DND-41 (cell line): ENCODE data around the gene COL8A2.

ENCODE experiments used
- ATAC-seq: fragments of 200-7000 bp; cut with Tn5 transposase; 3 replicates; pipeline ENCODE4 v1.9.1; 2021; ENCODE audit warnings: low read depth; ENCODE audit not compliant: insufficient read depth
- DNase-seq: peaks from one replicate; pipeline ENCODE4 v3.0.0-alpha.2; 2020
- H2AFZ ChIP-seq: 2 replicates; pipeline ENCODE4 v1.6.0; 2012; ENCODE audit warnings: low read depth, low read length
- H3K27ac ChIP-seq: 2 replicates; pipeline ENCODE4 v1.5.1; 2012; ENCODE audit warnings: low read length, inconsistent platforms
- H3K27me3 ChIP-seq: fragments of 200-600 bp; sonication (generic); 2 replicates; pipeline ENCODE4 v1.6.0; 2012; ENCODE audit warnings: low read length, mild to moderate bottlenecking, inconsistent platforms; ENCODE audit not compliant: insufficient read depth, poor library complexity
- H3K36me3 ChIP-seq: 2 replicates; pipeline ENCODE4 v1.5.1; 2012; ENCODE audit warnings: low read length, inconsistent platforms; ENCODE audit not compliant: insufficient read depth
- H3K4me1 ChIP-seq: 2 replicates; pipeline ENCODE4 v1.5.1; 2012; ENCODE audit warnings: mild to moderate bottlenecking, low read length; ENCODE audit not compliant: insufficient read depth
- H3K4me2 ChIP-seq: 2 replicates; pipeline ENCODE4 v1.6.0; 2012; ENCODE audit warnings: mild to moderate bottlenecking, moderate library complexity, low read length, inconsistent platforms; ENCODE audit not compliant: insufficient read depth
- H3K4me3 ChIP-seq, 2 experiments: fragments of 200-600 bp in 1 of 2; shearing (Covaris generic) in 1 of 2; 2 replicates each; pipeline ENCODE4 v1.5.1; 2012 to 2016; ENCODE audit warnings: inconsistent platforms in 2 of 2, low read length in 2 of 2, mild to moderate bottlenecking in 2 of 2, low read depth in 1 of 2, moderate library complexity in 1 of 2
- H3K79me2 ChIP-seq: 2 replicates; pipeline ENCODE4 v1.6.0; 2012; ENCODE audit warnings: low read length, inconsistent platforms; ENCODE audit not compliant: insufficient read depth
- H3K9ac ChIP-seq: 2 replicates; pipeline ENCODE4 v1.6.0; 2012; ENCODE audit warnings: low read depth, mild to moderate bottlenecking, inconsistent platforms, low read length, moderate library complexity
- H3K9me3 ChIP-seq: 2 replicates; pipeline ENCODE4 v1.5.1; 2012; ENCODE audit warnings: low read length, moderate library complexity, mild to moderate bottlenecking, inconsistent platforms; ENCODE audit not compliant: insufficient read depth, severe bottlenecking
- H4K20me1 ChIP-seq: 2 replicates; pipeline ENCODE4 v1.6.0; 2012; ENCODE audit warnings: low read length; ENCODE audit not compliant: insufficient read depth
- EZH2 ChIP-seq: IDR thresholded peaks from 3 replicates; pipeline ENCODE4 v1.6.1; 2012; ENCODE audit warnings: borderline replicate concordance, low read depth, mild to moderate bottlenecking, moderate library complexity, low read length, inconsistent platforms; ENCODE audit not compliant: severe bottlenecking
- TF ChIP-seq, protein P1 (sequence below): IDR thresholded peaks from 2 replicates; pipeline ENCODE4 v1.5.1; 2012; ENCODE audit warnings: borderline replicate concordance, low read length, moderate library complexity, mild to moderate bottlenecking; ENCODE audit not compliant: poor library complexity, severe bottlenecking; ENCODE audit errors: extremely low read depth

The COL8A2 gene

GRCh38 chr1:36051821-36052220 is 73.2 kb downstream of the COL8A2 start:
- ATAC-seq = no peak
- no peaks in the 10 kb centered on the region for H3K79me2 ChIP-seq
- H3K4me3 ChIP-seq = no peak overlapping the region
- H3K36me3 ChIP-seq = peaks cover 12% of the 10 kb centered on the region
- H3K4me1 ChIP-seq = no peaks in the 10 kb centered on the region
- H4K20me1 ChIP-seq = no peaks in the 10 kb centered on the region
- no peak overlapping the region for H2AFZ ChIP-seq
- DNase-seq = no peak
- no peaks in the 10 kb centered on the region for H3K9me3 ChIP-seq
- no peak overlapping the region for H3K27ac ChIP-seq
- TF ChIP-seq, protein P1, sequence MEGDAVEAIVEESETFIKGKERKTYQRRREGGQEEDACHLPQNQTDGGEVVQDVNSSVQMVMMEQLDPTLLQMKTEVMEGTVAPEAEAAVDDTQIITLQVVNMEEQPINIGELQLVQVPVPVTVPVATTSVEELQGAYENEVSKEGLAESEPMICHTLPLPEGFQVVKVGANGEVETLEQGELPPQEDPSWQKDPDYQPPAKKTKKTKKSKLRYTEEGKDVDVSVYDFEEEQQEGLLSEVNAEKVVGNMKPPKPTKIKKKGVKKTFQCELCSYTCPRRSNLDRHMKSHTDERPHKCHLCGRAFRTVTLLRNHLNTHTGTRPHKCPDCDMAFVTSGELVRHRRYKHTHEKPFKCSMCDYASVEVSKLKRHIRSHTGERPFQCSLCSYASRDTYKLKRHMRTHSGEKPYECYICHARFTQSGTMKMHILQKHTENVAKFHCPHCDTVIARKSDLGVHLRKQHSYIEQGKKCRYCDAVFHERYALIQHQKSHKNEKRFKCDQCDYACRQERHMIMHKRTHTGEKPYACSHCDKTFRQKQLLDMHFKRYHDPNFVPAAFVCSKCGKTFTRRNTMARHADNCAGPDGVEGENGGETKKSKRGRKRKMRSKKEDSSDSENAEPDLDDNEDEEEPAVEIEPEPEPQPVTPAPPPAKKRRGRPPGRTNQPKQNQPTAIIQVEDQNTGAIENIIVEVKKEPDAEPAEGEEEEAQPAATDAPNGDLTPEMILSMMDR = no peak
- no peak for TF ChIP-seq EZH2
- H3K4me2 ChIP-seq = no peak overlapping the region
- H3K9ac ChIP-seq = no peak overlapping the region
- H3K27me3 ChIP-seq = no peaks in the 10 kb centered on the region
